HS-5 (cell line): ENCODE results near the gene PLEKHA6.
"Not testable (repeated sequence)": the region's sequence is repeated elsewhere in the genome, so short reads cannot be mapped to it uniquely, and the experiment has no call there.

Experiments used
- DNase-seq: peaks from one replicate; pipeline ENCODE4 v3.0.0-alpha.2; 2012; ENCODE audit warnings: low read depth

PLEKHA6 gene

GRCh38 chr1:204316164-204316563, 43.6 kb downstream of the PLEKHA6 start:
- DNase-seq = no peak

GRCh38 chr1:204314893-204315658, 44.7 kb downstream of the PLEKHA6 start:
- DNase-seq = no peak

DNA sequence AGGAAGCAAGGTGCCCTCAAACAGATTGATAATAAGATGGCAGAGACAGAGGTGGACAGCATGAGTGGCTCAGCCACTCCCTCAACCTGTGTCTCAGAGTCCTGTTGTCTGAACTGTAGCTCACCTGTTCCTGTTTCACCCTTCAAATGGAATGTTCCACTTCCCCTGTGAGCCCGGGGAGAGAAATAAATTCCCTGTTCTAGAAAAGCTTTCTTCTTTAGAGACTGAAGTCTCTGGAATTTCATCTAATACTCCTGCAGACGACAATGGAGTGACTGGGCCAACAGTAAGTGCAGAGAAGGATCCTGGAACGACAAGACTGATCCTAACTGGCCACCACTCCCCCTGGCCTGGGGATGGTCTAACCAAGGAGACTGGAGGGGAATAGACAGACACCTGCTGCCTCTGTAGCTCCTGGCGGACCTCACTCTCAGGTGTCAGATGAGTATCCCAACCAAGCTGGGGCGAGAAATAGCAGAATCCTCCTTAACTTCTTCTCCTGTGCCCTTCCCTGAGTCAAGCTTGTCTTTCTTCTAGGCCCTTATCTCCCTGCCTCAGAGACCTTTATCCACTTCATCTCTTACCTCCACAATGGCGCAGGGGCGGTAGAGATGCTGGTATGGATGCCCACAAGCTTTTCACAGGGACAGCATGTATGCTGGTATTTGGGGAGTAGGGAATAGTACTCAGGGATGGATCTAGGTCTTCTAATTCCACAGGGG, 45.4 kb downstream of the PLEKHA6 start:
- no peak for DNase-seq

GRCh38 chr1:204313675-204314074, 46.1 kb downstream of the PLEKHA6 start:
- no peak for DNase-seq

GRCh38 chr1:204310970-204311369, 48.8 kb downstream of the PLEKHA6 start:
- not testable (repeated sequence) for DNase-seq

DNA sequence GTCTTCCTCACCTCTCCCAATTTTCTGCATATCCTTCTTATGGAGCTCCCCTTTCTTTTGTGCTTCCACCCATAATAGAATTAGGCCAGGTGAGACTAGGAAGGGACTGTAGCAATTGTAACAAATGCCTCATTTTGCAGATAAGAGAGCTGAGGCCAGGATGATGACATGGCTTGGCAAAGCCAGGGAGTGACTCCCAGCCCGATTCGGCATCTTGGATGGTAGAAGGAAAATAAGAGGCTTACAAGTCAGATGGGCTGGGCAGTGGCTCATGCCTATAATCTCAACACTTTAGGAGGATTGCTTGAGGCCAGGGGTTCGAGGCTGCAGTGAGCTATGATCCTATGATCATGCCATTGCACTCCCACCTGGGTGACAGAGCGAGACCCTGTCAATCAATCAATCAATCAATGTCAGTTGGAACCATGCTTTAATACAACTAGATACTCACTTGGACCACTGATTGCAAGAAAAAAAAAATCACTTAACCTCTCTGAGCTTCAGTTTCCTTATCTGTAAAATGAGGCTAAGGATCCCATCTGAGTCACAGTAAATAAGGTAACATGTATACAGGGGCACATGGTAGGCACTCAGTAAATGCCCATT, 51.6 kb downstream of the PLEKHA6 start:
- DNase-seq = no peak

GRCh38 chr1:204307334-204307883, 52.3 kb downstream of the PLEKHA6 start:
- DNase-seq = no peak

- no peak for DNase-seq
Measured at GRCh38 chr1:204306076-204306475, 53.7 kb downstream of the PLEKHA6 start.

- no peak for DNase-seq
Measured at GRCh38 chr1:204304067-204304466, 55.7 kb downstream of the PLEKHA6 start.

DNA sequence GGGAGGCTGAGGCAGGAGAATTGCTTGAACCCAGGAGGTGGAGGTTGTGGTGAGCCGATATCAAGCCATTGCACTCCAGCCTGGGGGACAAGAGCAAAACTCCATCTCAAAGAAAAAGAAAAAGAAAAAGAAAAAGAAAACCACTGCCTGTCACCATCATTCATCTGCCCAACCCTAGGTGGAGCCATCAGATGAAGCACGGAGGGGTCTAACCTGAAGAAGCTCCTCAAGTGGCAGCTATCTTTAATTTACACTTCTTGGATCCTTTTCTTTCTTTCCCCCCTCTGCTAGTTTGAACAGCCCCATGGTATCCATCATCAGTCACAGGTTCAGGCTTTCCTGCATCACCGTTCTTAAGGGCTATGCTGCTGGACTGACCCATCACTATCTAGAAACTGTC, 57.0 kb downstream of the PLEKHA6 start:
- no peak for DNase-seq

- DNase-seq = no peak
Measured at GRCh38 chr1:204301171-204301957, 58.4 kb downstream of the PLEKHA6 start.

DNA sequence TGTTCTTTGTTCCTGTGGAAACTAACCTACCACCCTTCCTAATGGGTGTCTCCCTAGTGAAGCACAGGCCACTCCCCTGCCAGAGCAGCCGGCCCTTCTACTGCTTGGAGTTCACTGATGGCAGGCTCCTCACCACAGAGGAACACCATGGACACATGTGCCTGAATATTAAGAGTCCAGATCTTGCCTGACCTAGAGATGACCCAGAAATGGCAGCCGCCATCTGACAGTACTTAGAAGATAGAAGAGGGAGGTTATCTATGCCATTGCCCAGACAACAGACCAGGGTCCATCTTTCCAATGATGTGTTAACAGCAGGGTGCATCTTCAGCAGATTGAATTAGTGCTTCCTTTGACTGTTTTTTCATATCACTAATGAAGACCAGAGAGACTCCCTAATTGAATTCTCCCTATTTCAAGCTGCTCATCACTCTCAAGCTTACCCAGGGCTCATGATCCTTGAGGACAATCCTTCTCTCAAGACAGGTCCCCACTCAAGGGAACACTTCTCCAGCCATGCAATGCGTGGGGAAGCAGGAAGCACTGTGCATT, 59.8 kb downstream of the PLEKHA6 start:
- DNase-seq = no peak

- DNase-seq = no peak
Measured at GRCh38 chr1:204296431-204296988, 63.2 kb downstream of the PLEKHA6 start.

GRCh38 chr1:204295671-204296070, 64.1 kb downstream of the PLEKHA6 start:
- no peak for DNase-seq

- peak; percentile 83 for DNase-seq
Measured at GRCh38 chr1:204294357-204294756, 65.4 kb downstream of the PLEKHA6 start.

GRCh38 chr1:204293605-204294337, 66.0 kb downstream of the PLEKHA6 start:
- DNase-seq = no peak

DNA sequence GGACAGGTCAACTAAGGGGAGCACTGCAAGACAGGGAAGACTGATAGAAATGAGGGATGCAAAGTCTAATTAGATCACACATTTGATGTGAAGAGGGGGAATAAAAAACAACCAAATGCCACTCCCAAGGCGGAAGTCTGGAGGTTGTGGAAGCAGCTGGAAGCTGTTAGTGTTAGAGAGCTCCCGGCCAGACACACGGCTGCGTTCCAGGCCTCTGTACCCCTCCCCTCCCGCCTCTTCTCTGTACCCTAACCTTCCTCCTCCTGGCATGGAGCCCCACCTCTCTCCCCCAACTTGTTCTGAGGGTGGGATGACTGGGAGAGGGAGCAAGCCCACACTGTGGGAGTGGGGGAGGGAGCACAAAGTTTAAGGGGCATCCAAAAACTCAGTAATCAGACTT, 67.0 kb downstream of the PLEKHA6 start:
- DNase-seq = no peak

DNA sequence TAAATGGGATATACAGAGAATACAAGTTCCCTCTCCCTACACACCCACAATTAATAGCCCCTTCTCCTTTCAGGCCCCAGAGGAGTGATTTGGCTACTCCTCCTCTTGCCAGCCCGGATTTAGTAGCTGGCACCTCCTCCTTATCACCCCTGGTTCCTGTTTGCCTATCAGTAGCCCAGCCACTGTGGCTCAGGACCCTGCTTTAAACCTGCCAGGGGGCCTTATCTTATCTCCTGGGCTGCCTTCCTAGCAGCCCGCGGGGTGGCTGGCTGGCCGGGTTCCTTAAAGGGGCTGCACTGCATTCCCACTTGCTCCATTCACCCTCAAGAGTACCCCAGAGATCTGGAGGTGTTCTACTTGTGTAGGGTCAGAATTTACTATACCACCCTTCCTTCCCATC, 70.4 kb downstream of the PLEKHA6 start:
- DNase-seq = no peak

GRCh38 chr1:204288021-204288588, 71.6 kb downstream of the PLEKHA6 start:
- DNase-seq = no peak

- no peak for DNase-seq
Measured at GRCh38 chr1:204287466-204287891, 72.2 kb downstream of the PLEKHA6 start.
